ENCODE measurements around the gene ARMC9.

DNA sequence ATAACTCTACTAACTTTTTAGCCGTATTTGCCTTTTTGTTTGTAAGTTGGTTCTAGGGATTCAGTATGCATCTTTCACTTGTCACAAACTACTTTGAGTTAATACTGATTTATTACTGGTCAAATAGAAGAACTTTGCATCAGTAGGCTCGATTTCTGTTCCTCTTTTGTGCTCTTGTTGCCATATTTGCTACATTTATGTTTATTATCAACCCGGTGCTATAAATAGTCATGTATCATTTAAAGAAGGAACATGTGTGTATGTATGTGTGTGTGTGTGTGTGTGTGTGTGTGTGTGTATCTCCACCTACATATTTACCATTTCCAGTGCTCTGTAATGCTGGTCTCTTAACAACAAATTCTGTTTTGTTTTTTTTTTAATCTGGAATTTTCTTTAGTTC, 117.5 kb downstream of the ARMC9 start:
- no peak for TF ChIP-seq CTCF (IDR thresholded peaks at IDR 0.05)
- no peak for TF ChIP-seq POLR2A (IDR thresholded peaks at IDR 0.05)

Data from testis (tissue), 2 donors.